HG03460 (cell line): ENCODE results near the gene ST6GALNAC1.
"Not testable (repeated sequence)": the region's sequence is repeated elsewhere in the genome, so short reads cannot be mapped to it uniquely, and the experiment has no call there.

Source experiments
- ATAC-seq: cut with Tn5 transposase; IDR thresholded peaks from one replicate; pipeline ENCODE4 v1.9.1; 2021; ENCODE audit not compliant: unreplicated experiment

The ST6GALNAC1 gene

GRCh38 chr17:76645481-76645880 is 1.9 kb upstream of the ST6GALNAC1 start:
- no peak for ATAC-seq

GRCh38 chr17:76644995-76645394 is 1.4 kb upstream of the ST6GALNAC1 start:
- ATAC-seq: no peak

GRCh38 chr17:76642994-76643393 is 563 bp downstream of the ST6GALNAC1 start:
- no peak for ATAC-seq

- ATAC-seq: no peak
Observed at GRCh38 chr17:76642032-76642561, 1.5 kb downstream of the ST6GALNAC1 start.

- ATAC-seq: no peak
Observed at GRCh38 chr17:76641501-76641900, 2.1 kb downstream of the ST6GALNAC1 start.

- no peak for ATAC-seq
Observed at GRCh38 chr17:76640550-76641380, 2.8 kb downstream of the ST6GALNAC1 start.

GRCh38 chr17:76638263-76638662 is 5.3 kb downstream of the ST6GALNAC1 start:
- no peak for ATAC-seq

GRCh38 chr17:76636486-76637206 is 6.9 kb downstream of the ST6GALNAC1 start:
- not testable (repeated sequence) for ATAC-seq

- no peak for ATAC-seq
Observed at GRCh38 chr17:76635659-76636360, 7.7 kb downstream of the ST6GALNAC1 start.

- ATAC-seq: no peak
Observed at GRCh38 chr17:76635039-76635438, 8.5 kb downstream of the ST6GALNAC1 start.

GRCh38 chr17:76633628-76634328 is 9.8 kb downstream of the ST6GALNAC1 start:
- ATAC-seq: no peak

- ATAC-seq: no peak
Observed at GRCh38 chr17:76631821-76632565, 11.6 kb downstream of the ST6GALNAC1 start.

GRCh38 chr17:76630151-76630550 is 13.4 kb downstream of the ST6GALNAC1 start:
- no peak for ATAC-seq

GRCh38 chr17:76627510-76627909 is 16.0 kb downstream of the ST6GALNAC1 start:
- ATAC-seq: no peak

- ATAC-seq: no peak
Observed at GRCh38 chr17:76626442-76626841, 17.1 kb downstream of the ST6GALNAC1 start.

- no peak for ATAC-seq
Observed at GRCh38 chr17:76625496-76625895, 18.1 kb downstream of the ST6GALNAC1 start.

GRCh38 chr17:76623271-76624146 is 20.0 kb downstream of the ST6GALNAC1 start:
- ATAC-seq: no peak

GRCh38 chr17:76617838-76618237 is 25.7 kb downstream of the ST6GALNAC1 start:
- no peak for ATAC-seq
